Endometrial microvascular endothelial cells (primary cell): ENCODE measurements around the gene JMJD4. TPM values are rescaled to one million over a fixed set of nuclear protein-coding genes. Genes with fewer than 3 reads are reported as not detected.

Experiments used
- in situ Hi-C: cut with HindIII; loops from 2 replicates; pipeline ENCODE4 v1.10.0; 2017; ENCODE audit warnings: low sequenced_read_pairs, low pct_unique_long_range_greater_than_20kb; ENCODE audit errors: inconsistent ontology term
- total RNA-seq: library from RNA; depleted of rRNA; stranded (reverse); fragments of >200 nt; gene quantifications from one replicate; pipeline ENCODE4 v1.2.3, GENCODE V29; 2015; ENCODE audit errors: inconsistent ontology term

JMJD4 gene
- total RNA-seq, 1 donor from 2014 or later, result 23.7 TPM

DNA sequence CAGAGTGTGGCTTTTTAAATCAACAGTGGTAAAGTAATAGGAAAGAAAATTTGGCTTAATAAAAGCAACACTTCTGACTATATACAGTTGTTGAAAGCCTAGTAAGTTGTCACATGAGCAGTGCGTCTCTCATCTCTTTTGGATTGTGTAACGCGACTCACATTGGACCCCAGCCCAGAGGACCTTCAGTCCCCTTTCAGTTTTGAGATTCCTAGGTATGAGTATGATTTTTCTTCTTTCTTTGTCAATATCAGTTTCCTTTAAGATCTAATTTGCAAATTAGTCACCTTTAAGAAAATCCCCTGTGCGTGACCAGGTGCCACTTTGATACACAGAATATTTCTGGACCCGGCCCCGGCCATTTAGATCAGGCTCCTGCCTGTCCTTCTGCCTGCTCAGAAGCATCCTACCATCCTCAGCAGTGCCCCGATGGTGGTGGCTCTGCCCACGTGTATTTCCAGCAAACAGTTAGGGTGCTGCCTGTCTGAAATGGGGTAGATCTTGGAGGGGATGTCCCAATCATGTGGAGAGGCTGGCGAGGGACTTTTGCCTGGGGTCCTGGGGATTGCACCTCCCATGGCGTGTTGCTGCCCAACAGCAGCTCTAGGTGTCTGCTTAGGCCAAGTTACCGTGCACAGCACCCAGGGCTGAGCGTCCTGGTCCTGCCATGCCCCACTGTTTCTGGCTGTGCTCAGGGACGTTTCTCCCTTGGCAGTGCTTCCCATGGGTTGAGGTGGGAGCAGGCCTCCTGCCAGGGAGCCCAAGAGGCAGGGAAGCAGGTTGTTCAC is 21.3 kb upstream of the JMJD4 start:
- in situ Hi-C loops, result no loop called here

DNA sequence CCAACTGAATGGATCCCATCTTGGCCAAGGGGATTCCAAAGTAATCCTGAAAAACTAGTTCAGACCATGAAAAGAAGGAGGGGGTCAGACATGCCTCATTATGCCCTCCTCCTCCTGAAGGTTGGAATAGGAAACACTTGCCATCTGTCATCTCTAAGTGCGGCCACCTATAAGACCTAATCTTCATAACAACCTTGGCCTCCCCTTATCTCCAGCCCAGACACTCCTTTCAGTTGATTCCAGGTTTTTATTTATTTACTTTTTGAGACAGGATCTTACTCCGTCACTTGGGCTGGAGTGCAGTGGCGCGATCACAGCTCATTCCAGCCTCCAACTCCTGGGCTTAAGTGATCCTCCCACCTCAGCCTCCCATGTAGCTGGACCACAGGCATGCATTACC is 19.9 kb upstream of the JMJD4 start:
- in situ Hi-C loops, result no loop called here

DNA sequence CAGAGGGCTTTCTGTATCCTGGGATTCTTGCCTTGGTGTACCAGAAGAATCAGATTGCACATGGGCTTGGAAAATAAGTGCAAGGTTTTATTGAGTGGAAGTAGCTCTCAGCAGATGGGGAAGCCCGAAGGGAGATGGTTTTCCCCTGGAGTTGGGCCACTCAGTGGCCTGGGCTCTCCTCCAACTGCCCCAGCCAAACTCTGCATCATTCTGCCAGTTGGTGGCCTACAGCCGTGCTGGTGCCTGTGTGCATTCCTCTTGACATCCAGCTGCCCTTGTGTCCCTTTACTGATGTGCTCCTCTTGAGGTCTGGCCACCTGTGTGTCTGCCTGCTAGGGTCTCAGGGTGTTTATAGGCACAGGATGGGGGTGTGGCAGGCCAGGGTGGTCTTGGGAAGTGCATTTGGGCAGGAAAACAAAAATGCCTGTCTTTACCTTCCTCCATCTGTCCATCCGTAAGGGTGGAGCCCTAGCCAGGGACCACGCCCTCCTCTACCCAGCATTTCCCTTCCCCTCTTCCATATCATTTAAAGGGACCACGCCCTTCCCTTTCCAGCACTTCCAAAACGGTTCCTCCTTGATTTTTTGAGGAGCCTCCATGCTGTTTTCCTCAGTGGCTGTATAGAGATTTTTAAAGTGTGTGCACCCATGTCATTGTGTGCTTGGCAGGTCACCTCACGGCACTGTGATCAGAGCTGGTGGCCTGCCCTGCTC is 19.1 kb upstream of the JMJD4 start:
- in situ Hi-C loops, result no loop called here

DNA sequence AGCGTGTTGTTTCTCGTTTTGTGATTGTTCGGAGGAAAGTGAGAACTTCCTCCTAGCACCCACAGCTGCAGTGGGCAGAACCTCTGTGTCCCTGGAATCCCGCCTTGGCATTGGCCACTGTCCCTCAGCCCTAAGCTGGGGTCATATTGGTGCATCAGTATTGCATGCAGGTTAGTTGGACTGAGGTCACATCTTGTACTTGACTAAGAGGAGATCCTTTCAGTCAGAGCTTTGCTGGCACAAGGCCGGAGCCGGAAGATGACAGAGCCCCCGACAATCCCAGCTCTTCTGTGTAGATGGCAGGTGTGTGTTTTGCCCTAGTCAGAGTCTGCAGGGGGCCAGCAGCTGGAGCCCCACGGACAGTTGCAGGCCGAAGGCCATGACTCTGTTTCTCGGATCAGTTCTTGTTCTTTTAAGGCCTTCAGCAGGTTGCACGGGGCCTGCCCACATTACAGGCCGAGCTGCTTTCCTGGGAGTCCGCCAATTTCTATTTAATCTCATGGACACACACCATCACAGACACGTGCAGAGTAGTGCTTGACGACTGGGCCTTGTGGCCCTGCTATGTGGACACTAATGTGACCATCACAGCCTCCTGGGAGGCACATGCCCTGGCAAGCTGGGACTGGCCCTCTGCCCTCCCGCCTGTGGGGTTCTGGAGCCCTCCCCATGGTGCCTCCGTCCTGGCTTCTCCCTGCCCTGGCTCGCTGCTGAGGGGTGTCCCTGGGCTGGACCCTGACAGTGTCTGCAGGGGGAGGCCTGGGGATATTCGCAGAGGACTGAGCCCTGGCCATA is 15.0 kb upstream of the JMJD4 start:
- in situ Hi-C loops, result no loop called here

DNA sequence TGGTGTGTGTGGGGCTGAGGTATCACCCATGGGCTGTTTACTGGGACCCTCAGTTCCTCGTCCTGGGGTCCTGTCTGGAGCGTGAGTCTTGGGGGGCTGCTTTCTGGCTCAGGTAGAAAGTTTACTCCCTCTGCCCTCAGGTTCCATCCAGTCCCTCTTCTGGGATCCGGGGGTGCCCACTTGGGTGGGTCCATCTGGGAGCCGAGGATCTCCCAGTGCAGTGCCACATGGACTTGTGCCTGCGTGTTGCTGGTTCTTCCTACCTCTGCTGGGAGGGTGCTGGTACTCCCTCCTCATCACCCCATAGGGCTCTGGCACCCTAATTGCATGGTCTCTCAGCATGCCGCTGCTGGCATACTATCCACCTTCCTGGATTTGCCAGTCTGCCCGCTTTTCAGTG is 14.1 kb upstream of the JMJD4 start:
- in situ Hi-C loops, result no loop called here

DNA sequence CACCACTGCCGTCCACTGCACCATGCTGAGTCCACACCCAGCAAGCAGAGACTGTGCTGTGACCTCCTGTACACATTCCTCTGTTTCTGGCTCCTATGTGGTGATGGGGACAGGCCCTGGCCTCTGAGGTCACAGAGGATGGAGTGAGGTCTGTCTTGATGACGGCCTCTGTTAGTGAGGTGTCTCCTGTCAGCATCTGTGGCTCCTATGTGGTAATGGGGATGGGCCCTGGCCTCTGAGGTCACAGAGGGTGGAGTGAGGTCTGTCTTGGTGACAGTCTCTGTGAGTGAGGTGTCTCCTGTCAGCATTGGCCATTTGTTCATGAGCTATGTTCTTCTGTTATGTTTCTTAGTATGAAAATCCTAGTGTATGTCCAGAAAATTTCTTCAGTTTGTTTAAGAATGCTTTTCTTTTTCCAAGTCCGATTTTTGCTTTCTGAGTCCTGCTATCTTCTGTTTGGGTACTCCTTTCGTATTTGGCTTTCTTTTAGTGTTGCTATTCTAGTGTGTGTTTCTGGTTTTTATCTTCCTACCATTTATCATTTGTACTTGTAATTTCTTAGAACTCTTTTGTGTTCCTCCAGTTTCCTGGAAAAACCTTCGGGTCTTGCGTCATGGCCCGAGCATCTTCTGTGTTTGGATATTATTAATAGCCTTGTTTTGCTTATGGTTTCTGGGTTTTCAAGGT is 13.5 kb upstream of the JMJD4 start:
- in situ Hi-C loops, result no loop called here

GRCh38 chr1:227747948-227748495 is 12.9 kb upstream of the JMJD4 start:
- in situ Hi-C loops, result no loop called here

DNA sequence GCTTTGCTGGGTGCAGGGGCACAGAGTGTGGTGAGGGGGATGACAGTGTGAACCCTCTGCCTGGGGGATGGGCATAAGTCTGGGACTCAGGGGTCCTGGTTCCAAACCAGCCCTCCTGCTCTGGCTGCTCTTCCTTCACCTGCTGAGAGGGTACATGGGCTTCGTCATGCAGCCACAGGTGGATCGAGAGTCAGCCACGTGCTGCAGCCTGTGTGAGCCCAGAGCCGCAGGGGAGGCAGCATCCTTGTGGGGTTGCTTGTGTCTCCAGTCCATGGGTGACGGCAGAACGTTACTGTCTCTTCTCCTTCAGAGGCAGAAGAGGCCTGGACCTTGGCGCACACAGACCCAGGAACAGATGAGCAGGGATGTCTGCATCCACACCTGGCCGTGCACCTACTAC is 12.3 kb upstream of the JMJD4 start:
- in situ Hi-C loops, result no loop called here

DNA sequence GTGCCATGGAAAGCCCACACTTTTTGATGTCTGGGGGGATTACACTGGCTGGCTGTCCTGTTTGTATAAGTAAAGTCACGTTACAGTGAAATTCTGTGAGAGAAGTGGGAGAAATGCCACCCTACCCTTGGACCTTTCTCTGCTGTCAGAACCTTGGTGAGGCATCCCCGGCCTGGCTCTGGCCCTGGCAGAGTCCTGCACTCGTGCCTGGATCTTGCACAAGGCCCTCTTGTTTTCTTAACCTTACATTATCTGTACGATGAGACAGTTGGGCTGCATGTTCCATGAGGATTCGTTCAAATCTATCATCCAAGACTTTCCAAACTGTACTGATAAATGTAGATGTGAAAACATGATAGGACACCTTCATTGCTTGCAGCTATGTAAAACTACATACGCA is 11.6 kb upstream of the JMJD4 start:
- in situ Hi-C loops, result no loop called here

- in situ Hi-C loops, result no loop called here
These were observed 10.6 kb upstream of the JMJD4 start for GRCh38 chr1:227745568-227746265.

DNA sequence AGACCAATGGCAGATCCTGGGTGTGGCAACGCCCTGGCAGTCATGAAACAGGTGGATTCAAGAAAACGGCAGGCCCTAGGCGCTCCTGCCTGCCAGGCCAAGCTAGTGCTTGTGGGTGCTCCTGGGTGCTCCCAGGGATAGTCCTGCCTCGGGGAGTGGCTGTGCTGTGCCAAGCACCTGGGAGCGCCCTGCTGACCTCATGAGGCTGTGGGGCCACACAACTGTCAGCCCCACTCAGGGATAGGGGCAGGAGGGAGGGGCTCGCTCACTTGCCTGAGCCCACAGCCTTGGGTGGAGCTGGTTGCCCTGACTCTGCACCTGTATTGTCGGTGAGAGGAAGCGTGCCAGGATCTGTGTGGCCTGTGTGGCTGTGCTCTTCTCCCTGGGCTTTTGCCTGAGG is 9.6 kb upstream of the JMJD4 start:
- in situ Hi-C loops, result no loop called here

- in situ Hi-C loops, result no loop called here
These were observed 7.9 kb upstream of the JMJD4 start for GRCh38 chr1:227742738-227743715.

DNA sequence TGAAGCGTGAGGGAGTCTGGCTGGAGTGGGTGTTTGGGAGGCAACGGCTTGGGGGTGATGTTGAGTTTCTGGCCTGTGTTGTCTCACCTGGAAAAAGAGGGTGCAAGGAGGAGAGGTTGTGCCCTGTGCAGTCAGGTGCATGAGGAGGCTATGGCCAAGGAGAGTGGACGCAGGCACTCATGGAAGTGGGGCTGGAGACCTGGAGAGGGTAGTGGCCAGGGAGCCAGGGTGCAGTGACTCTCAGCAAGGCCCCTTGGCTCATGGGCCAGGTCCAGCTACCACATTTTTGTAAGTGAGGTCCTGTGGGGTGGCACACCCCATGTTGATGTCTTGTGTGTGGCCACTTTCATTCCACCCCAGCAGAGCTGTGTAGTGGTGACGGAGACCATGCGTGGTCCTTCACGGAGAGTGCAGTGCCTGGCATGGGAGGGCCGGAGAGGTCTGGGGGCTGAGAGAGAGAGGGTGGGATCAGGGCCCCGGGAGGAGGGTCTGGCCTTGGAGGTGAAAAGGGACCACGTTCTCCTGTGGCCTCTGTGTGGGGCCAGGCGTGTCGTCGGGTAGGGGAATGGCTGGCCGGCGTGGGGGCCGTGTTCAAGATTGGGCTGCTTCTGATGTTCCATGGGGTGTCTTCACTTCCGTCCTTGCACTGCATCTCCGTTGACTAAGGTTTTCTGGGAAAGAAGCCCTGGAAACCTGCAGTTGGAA is 6.2 kb upstream of the JMJD4 start:
- in situ Hi-C loops, result no loop called here

DNA sequence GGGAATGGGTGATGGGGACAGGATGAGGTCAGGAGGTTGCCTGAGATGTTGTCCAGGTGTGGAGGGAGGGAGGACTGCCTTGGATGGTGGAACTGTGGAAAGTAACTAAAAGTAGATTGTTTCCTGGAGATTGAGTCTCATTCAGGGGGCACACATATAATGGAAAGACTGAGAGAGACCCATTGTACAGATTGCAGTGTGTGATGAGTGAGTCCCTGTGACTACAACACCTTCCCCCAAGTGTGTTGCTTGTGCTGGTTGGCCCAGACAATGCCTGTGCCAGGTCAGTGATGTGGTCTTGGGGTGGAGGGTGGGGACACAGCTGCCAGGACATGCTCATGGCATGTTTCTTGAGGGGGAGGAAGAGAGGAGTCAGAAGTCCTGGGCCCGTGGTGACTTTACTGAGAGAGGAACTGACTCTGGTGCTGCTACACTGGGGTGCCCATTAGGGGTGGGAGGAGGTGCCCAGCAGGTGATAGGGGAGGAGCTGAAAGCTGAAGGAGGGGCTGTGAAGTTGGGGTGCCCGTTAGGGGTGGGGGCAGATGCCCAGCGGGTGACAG is 5.4 kb upstream of the JMJD4 start:
- in situ Hi-C loops, result no loop called here

GRCh38 chr1:227739636-227740035 is 4.5 kb upstream of the JMJD4 start:
- in situ Hi-C loops, result no loop called here

DNA sequence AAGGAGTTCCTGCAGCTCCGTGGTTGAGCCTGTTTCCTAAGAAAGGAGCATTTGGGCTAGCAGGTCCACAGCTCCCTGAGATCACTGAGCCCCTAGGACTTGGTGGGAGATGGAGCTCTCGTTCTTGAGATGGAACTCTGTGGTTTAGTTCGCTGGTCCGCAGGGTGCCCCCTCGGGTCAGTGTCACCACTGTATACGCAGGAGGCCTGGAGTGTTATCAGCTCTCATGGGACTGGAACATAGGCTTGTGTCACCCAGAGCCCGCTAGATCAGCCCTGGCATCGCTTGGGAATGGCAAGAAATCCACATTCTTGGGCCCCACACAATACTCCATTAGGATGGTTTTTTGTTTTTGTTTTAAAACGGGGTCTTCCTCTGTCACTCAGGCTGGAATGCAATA is 3.7 kb upstream of the JMJD4 start:
- in situ Hi-C loops, result no loop called here
